Activated CD4-positive, alpha-beta memory T cell treated with anti-CD3 and anti-CD28 coated beads, Interleukin-2, amount 10 ng/mL, durations not matched to agents 7 days and 5 days (primary cell): ENCODE results near the gene C1orf159. TPM values are rescaled to one million over a fixed set of nuclear protein-coding genes. Genes with fewer than 3 reads are reported as not detected.
"Not testable (repeated sequence)": the region's sequence is repeated elsewhere in the genome, so short reads cannot be mapped to it uniquely, and the experiment has no call there.

ENCODE experiments used
- CTCF ChIA-PET: fragments of 350-600 bp; sonication (Branson Sonifier 250); formaldehyde crosslinking; loops from one replicate; lab custom pipeline; 2021; ENCODE audit warnings: antibody characterized with exemption, inconsistent platforms; lab: Charles Lee
- POLR2A ChIA-PET: fragments of 350-600 bp; sonication (Branson Sonifier 250); formaldehyde crosslinking; loops from one replicate; lab custom pipeline; 2021; ENCODE audit warnings: antibody characterized with exemption; lab: Charles Lee
- DNase-seq: peaks from one replicate; pipeline ENCODE4 v3.0.0-alpha.2; 2020
- H3K27ac Mint-ChIP-seq: one replicate; pipeline ENCODE4 v1.8.0; 2021; ENCODE audit warnings: mild to moderate bottlenecking, mixed read lengths
- H3K27me3 Mint-ChIP-seq: one replicate; pipeline ENCODE4 v1.8.0; 2021; ENCODE audit warnings: mixed read lengths
- H3K36me3 Mint-ChIP-seq: one replicate; pipeline ENCODE4 v1.8.0; 2021; ENCODE audit warnings: low read depth, mixed read lengths
- H3K4me1 Mint-ChIP-seq: one replicate; pipeline ENCODE4 v1.8.0; 2021; ENCODE audit warnings: mixed read lengths
- H3K4me3 Mint-ChIP-seq: one replicate; pipeline ENCODE4 v1.8.0; 2021; ENCODE audit warnings: mild to moderate bottlenecking, mixed read lengths
- H3K9me3 Mint-ChIP-seq: one replicate; pipeline ENCODE4 v1.8.0; 2021; ENCODE audit warnings: mixed read lengths
- total RNA-seq, 2 experiments: library from RNA; stranded (reverse); gene quantifications; one replicate each; pipeline ENCODE4 v1.2.3, GENCODE V29; 2021

Gene C1orf159
- total RNA-seq, 2 experiments from 2014 or later, result 18.6 to 19.9 TPM

- H3K36me3 Mint-ChIP-seq, result peaks cover 13% of the 10 kb centered on the region
- peak overlapping the region; percentile 54 for H3K27ac Mint-ChIP-seq
- H3K4me3 Mint-ChIP-seq, result peak overlapping the region; percentile 69
- H3K4me1 Mint-ChIP-seq, result peaks cover 1% of the 10 kb centered on the region
- ChIA-PET POLR2A (interaction anchor here (1.0 to 3.4 kb wide), 13 partner anchors 10 to 168 kb away, joined by 3 to 17 read pairs (median 4); partner anchors contain the start of genes TNFRSF18 and TTLL10), CTCF (interaction anchor here (0.7 to 1.1 kb wide), 3 partner anchors 35 to 51 kb away, joined by 3 read pairs; no protein-coding TSS in a partner anchor)
- peak; percentile 73 for DNase-seq
- peaks cover 2% of the 10 kb centered on the region for H3K27me3 Mint-ChIP-seq
- peaks cover 14% of the 10 kb centered on the region for H3K9me3 Mint-ChIP-seq
These were observed 41.6 kb upstream of the C1orf159 start for GRCh38 chr1:1157426-1157913.

GRCh38 chr1:1157033-1157365 is 41.1 kb upstream of the C1orf159 start:
- Mint-ChIP-seq H3K4me3 (no peak overlapping the region), H3K27me3 (peaks cover 2% of the 10 kb centered on the region), H3K27ac (no peak overlapping the region), H3K9me3 (peaks cover 18% of the 10 kb centered on the region), H3K36me3 (peaks cover 17% of the 10 kb centered on the region), H3K4me1 (peaks cover 1% of the 10 kb centered on the region)
- no peak for DNase-seq
- ChIA-PET CTCF (interaction anchor here (0.7 kb wide), 1 partner anchor 35 kb away, joined by 3 read pairs; no protein-coding TSS in a partner anchor), POLR2A (interaction anchor here (0.8 to 3.4 kb wide), 10 partner anchors 8 to 168 kb away, joined by 3 to 17 read pairs (median 4); partner anchors contain the start of genes TNFRSF18 and TTLL10)

- Mint-ChIP-seq H3K4me3 (peak overlapping the region; percentile 21), H3K36me3 (peaks cover 17% of the 10 kb centered on the region), H3K9me3 (peaks cover 18% of the 10 kb centered on the region), H3K27me3 (peaks cover 2% of the 10 kb centered on the region), H3K27ac (no peak overlapping the region), H3K4me1 (peaks cover 1% of the 10 kb centered on the region)
- POLR2A ChIA-PET, result interaction anchor here (0.8 to 3.4 kb wide), 6 partner anchors 8 to 169 kb away, joined by 3 to 17 read pairs (median 4); partner anchors contain the start of gene TNFRSF18
- DNase-seq, result no peak
- CTCF ChIA-PET, result interaction anchor here (0.7 to 1.3 kb wide), 2 partner anchors 34 kb away, joined by 3 to 4 read pairs; no protein-coding TSS in a partner anchor
These were observed 40.5 kb upstream of the C1orf159 start for GRCh38 chr1:1156140-1157032.

GRCh38 chr1:1155258-1155657 is 39.4 kb upstream of the C1orf159 start:
- POLR2A ChIA-PET, result interaction anchor here (1.0 kb wide), 1 partner anchor 19 kb away, joined by 3 read pairs; no protein-coding TSS in a partner anchor
- Mint-ChIP-seq H3K9me3 (peaks cover 18% of the 10 kb centered on the region), H3K4me1 (peaks cover 1% of the 10 kb centered on the region), H3K27ac (no peak overlapping the region), H3K36me3 (peaks cover 17% of the 10 kb centered on the region), H3K27me3 (peaks cover 2% of the 10 kb centered on the region), H3K4me3 (no peak overlapping the region)
- DNase-seq, result no peak
- CTCF ChIA-PET, result interaction anchor here (1.3 kb wide), 1 partner anchor 33 kb away, joined by 4 read pairs; no protein-coding TSS in a partner anchor

- Mint-ChIP-seq H3K27me3 (peaks cover 2% of the 10 kb centered on the region), H3K36me3 (peaks cover 17% of the 10 kb centered on the region), H3K4me3 (no peak overlapping the region), H3K9me3 (peaks cover 18% of the 10 kb centered on the region), H3K4me1 (peaks cover 1% of the 10 kb centered on the region), H3K27ac (no peak overlapping the region)
- DNase-seq, result no peak
- CTCF ChIA-PET, result no interaction called here
- POLR2A ChIA-PET, result no interaction called here
These were observed 38.0 kb upstream of the C1orf159 start for GRCh38 chr1:1153874-1154273.

GRCh38 chr1:1153215-1153614 is 37.3 kb upstream of the C1orf159 start:
- H3K27ac Mint-ChIP-seq, H3K27me3 Mint-ChIP-seq, H3K4me1 Mint-ChIP-seq, CTCF ChIA-PET, DNase-seq, H3K4me3 Mint-ChIP-seq, POLR2A ChIA-PET: not testable (repeated sequence)
- Mint-ChIP-seq H3K36me3 (peaks cover 17% of the 10 kb centered on the region), H3K9me3 (peaks cover 18% of the 10 kb centered on the region)

- H3K4me3 Mint-ChIP-seq, POLR2A ChIA-PET, CTCF ChIA-PET, H3K4me1 Mint-ChIP-seq, H3K27me3 Mint-ChIP-seq, DNase-seq: not testable (repeated sequence)
- Mint-ChIP-seq H3K36me3 (peaks cover 17% of the 10 kb centered on the region), H3K9me3 (peaks cover 18% of the 10 kb centered on the region), H3K27ac (peak overlapping the region; percentile 12)
These were observed 36.5 kb upstream of the C1orf159 start for GRCh38 chr1:1152431-1152830.

GRCh38 chr1:1151306-1151705 is 35.4 kb upstream of the C1orf159 start:
- ChIA-PET POLR2A (no interaction called here), CTCF (no interaction called here)
- H3K4me1 Mint-ChIP-seq, result peaks cover 2% of the 10 kb centered on the region
- H3K4me3 Mint-ChIP-seq, result no peak overlapping the region
- H3K9me3 Mint-ChIP-seq, result peaks cover 18% of the 10 kb centered on the region
- DNase-seq, result no peak
- peaks cover 2% of the 10 kb centered on the region for H3K27me3 Mint-ChIP-seq
- no peak overlapping the region for H3K27ac Mint-ChIP-seq
- H3K36me3 Mint-ChIP-seq, result peaks cover 17% of the 10 kb centered on the region

- H3K27me3 Mint-ChIP-seq, result no peaks in the 10 kb centered on the region
- no peak for DNase-seq
- no peak overlapping the region for H3K4me3 Mint-ChIP-seq
- H3K4me1 Mint-ChIP-seq, result peaks cover 4% of the 10 kb centered on the region
- ChIA-PET POLR2A (no interaction called here), CTCF (no interaction called here)
- H3K27ac Mint-ChIP-seq, result no peak overlapping the region
- H3K9me3 Mint-ChIP-seq, result peaks cover 18% of the 10 kb centered on the region
- peaks cover 17% of the 10 kb centered on the region for H3K36me3 Mint-ChIP-seq
These were observed 34.2 kb upstream of the C1orf159 start for GRCh38 chr1:1150100-1150499.

GRCh38 chr1:1149416-1149815 is 33.5 kb upstream of the C1orf159 start:
- peaks cover 18% of the 10 kb centered on the region for H3K9me3 Mint-ChIP-seq
- peaks cover 17% of the 10 kb centered on the region for H3K36me3 Mint-ChIP-seq
- H3K27me3 Mint-ChIP-seq, result no peaks in the 10 kb centered on the region
- H3K4me1 Mint-ChIP-seq, result peaks cover 4% of the 10 kb centered on the region
- ChIA-PET POLR2A (no interaction called here), CTCF (no interaction called here)
- H3K4me3 Mint-ChIP-seq, result no peak overlapping the region
- no peak for DNase-seq
- no peak overlapping the region for H3K27ac Mint-ChIP-seq

GRCh38 chr1:1148569-1148968 is 32.7 kb upstream of the C1orf159 start:
- H3K9me3 Mint-ChIP-seq, result peaks cover 14% of the 10 kb centered on the region

GRCh38 chr1:1148061-1148460 is 32.2 kb upstream of the C1orf159 start:
- Mint-ChIP-seq H3K4me3 (no peak overlapping the region), H3K9me3 (peaks cover 10% of the 10 kb centered on the region), H3K4me1 (peaks cover 16% of the 10 kb centered on the region), H3K27me3 (no peaks in the 10 kb centered on the region), H3K27ac (no peak overlapping the region), H3K36me3 (peaks cover 9% of the 10 kb centered on the region)
- no peak for DNase-seq
- ChIA-PET CTCF (no interaction called here), POLR2A (interaction anchor here (0.6 to 1.4 kb wide), 2 partner anchors 9 to 125 kb away, joined by 3 to 4 read pairs; no protein-coding TSS in a partner anchor)

More at GRCh38 chr1:1148569-1148968, 32.7 kb upstream of the C1orf159 start:
- H3K36me3 Mint-ChIP-seq, result peaks cover 14% of the 10 kb centered on the region
- no peak overlapping the region for H3K27ac Mint-ChIP-seq
- no peak for DNase-seq
- ChIA-PET POLR2A (interaction anchor here (0.6 to 1.4 kb wide), 2 partner anchors 8 to 124 kb away, joined by 3 to 4 read pairs; no protein-coding TSS in a partner anchor), CTCF (no interaction called here)
- peaks cover 12% of the 10 kb centered on the region for H3K4me1 Mint-ChIP-seq
- H3K27me3 Mint-ChIP-seq, result no peaks in the 10 kb centered on the region
- H3K4me3 Mint-ChIP-seq, result no peak overlapping the region

- H3K36me3 Mint-ChIP-seq, result no peaks in the 10 kb centered on the region
These were observed 30.7 kb upstream of the C1orf159 start for GRCh38 chr1:1146596-1146995.

More at GRCh38 chr1:1146596-1146995, 30.7 kb upstream of the C1orf159 start:
- CTCF ChIA-PET, result no interaction called here
- Mint-ChIP-seq H3K4me3 (no peak overlapping the region), H3K9me3 (no peaks in the 10 kb centered on the region), H3K4me1 (peaks cover 26% of the 10 kb centered on the region), H3K27me3 (no peaks in the 10 kb centered on the region), H3K27ac (no peak overlapping the region)
- no peak for DNase-seq
- POLR2A ChIA-PET, result no interaction called here
